ENCODE results near the gene RECQL5. TPM values are rescaled to one million over a fixed set of nuclear protein-coding genes. Genes with fewer than 3 reads are reported as not detected.
A peak's percentile ranks its signal among the peaks of the same experiment; 100 is the strongest.

Gene RECQL5
- total and polyA plus RNA-seq, 2 experiments from 2014 or later: 23.1 to 44.4 TPM

DNA sequence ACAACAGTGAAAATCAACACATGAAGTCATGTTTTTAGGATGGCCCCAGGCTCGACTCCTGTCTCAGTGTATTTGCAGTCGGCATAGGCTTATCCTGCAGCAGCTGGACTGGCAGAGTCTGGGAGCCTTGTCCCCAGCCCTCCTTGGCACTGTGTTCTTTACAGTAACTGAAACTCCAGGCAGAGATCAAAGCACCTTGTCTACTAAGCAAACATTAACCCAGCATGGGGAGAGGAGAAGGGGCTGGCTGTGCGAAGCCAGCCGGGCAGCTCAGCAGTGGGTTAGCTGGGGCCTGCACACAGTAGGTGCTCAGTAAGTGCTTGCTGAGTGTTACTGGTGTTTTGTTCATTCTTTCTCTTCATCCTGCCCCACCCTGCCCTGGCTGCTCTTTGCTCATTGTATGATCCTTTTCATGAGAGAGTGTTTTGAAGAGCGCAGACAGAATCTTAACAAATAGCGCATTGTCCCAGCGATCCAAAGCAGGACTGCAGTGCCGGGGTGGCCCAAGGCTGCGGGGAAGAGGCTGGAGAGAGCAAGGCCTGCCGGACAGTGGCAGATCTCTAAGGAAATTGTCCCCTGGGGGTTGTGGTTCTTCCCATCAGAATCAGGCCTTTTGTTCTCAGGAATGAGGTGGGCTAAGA, 30.8 kb upstream of the RECQL5 start:
- H3K27ac ChIP-seq: peak overlapping the region; percentile 94
- no peak for TF ChIP-seq EZH2phosphoT487 (IDR thresholded peaks at IDR 0.05; ENCODE audit: low read depth, severe bottlenecking, unreplicated experiment)
- TF ChIP-seq, protein P1, sequence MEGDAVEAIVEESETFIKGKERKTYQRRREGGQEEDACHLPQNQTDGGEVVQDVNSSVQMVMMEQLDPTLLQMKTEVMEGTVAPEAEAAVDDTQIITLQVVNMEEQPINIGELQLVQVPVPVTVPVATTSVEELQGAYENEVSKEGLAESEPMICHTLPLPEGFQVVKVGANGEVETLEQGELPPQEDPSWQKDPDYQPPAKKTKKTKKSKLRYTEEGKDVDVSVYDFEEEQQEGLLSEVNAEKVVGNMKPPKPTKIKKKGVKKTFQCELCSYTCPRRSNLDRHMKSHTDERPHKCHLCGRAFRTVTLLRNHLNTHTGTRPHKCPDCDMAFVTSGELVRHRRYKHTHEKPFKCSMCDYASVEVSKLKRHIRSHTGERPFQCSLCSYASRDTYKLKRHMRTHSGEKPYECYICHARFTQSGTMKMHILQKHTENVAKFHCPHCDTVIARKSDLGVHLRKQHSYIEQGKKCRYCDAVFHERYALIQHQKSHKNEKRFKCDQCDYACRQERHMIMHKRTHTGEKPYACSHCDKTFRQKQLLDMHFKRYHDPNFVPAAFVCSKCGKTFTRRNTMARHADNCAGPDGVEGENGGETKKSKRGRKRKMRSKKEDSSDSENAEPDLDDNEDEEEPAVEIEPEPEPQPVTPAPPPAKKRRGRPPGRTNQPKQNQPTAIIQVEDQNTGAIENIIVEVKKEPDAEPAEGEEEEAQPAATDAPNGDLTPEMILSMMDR (IDR thresholded peaks at IDR 0.05; ENCODE audit: poor library complexity): no peak
- TF ChIP-seq EZH2 (IDR thresholded peaks at IDR 0.05; ENCODE audit: borderline replicate concordance): no peak
- no peak overlapping the region for H2AFZ ChIP-seq
- 73% methylated on average over 10 of the region's 10 CpGs for WGBS (ENCODE audit: low lambda C conversion rate, missing lambda C conversion rate)
- peaks cover 4% of the 10 kb centered on the region for H3K79me2 ChIP-seq
- H3K9me3 ChIP-seq (ENCODE audit: low read depth): no peaks in the 10 kb centered on the region
- no peaks in the 10 kb centered on the region for H4K20me1 ChIP-seq (ENCODE audit: insufficient read depth, poor library complexity, severe bottlenecking)
- H3K9me2 ChIP-seq (replicated peaks; ENCODE audit: insufficient read depth): no peaks in the 10 kb centered on the region
- H3K4me3 ChIP-seq: no peak overlapping the region
- peak; percentile 26 for DNase-seq (ENCODE audit: low spot score)
- peaks cover 30% of the 10 kb centered on the region for H3K4me1 ChIP-seq (ENCODE audit: insufficient read depth)
- H3K36me3 ChIP-seq (replicated peaks; ENCODE audit: insufficient read depth, low read depth): peaks cover 3% of the 10 kb centered on the region
- H3K27me3 ChIP-seq: no peaks in the 10 kb centered on the region
- peak overlapping the region; percentile 18 for H3K4me2 ChIP-seq

DNA sequence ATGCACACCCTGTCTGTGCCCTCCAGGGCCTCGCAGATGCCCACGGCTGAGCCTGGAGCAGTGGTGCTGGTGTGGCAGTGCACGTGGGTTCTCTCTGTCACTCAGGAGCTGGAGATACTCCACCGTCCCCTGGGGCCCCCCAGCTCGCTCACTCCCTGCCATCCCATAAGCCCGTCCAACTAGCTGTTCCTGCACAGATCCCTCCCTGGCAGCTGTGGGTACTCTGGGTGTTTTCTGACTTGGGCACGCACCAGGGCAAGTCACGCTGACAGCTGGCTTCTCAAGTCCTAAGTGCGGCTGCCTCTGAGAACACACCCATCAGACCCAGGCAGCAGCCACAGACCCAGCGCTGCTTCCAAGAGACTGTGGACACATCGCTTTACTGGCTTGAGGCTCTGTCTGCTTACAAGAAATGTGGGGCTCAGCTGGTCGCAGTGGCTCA, 28.9 kb upstream of the RECQL5 start:
- H3K27me3 ChIP-seq: no peaks in the 10 kb centered on the region
- no peaks in the 10 kb centered on the region for H3K9me3 ChIP-seq (ENCODE audit: low read depth)
- no peak for DNase-seq (ENCODE audit: low spot score)
- H3K36me3 ChIP-seq (replicated peaks; ENCODE audit: insufficient read depth, low read depth): no peaks in the 10 kb centered on the region
- no peak overlapping the region for H3K4me2 ChIP-seq
- H3K4me1 ChIP-seq (ENCODE audit: insufficient read depth): peaks cover 27% of the 10 kb centered on the region
- no peak overlapping the region for H3K27ac ChIP-seq
- H4K20me1 ChIP-seq (ENCODE audit: insufficient read depth, poor library complexity, severe bottlenecking): no peaks in the 10 kb centered on the region
- no peak overlapping the region for H2AFZ ChIP-seq
- no peaks in the 10 kb centered on the region for H3K9me2 ChIP-seq (replicated peaks; ENCODE audit: insufficient read depth)
- TF ChIP-seq, protein P1 (IDR thresholded peaks at IDR 0.05; ENCODE audit: poor library complexity): no peak
- TF ChIP-seq EZH2phosphoT487 (IDR thresholded peaks at IDR 0.05; ENCODE audit: low read depth, severe bottlenecking, unreplicated experiment) (no peak), EZH2 (IDR thresholded peaks at IDR 0.05; ENCODE audit: borderline replicate concordance) (no peak)
- no peak overlapping the region for H3K4me3 ChIP-seq
- 89% methylated on average over 12 of the region's 12 CpGs for WGBS (ENCODE audit: low lambda C conversion rate, missing lambda C conversion rate)
- H3K79me2 ChIP-seq: peaks cover 16% of the 10 kb centered on the region

DNA sequence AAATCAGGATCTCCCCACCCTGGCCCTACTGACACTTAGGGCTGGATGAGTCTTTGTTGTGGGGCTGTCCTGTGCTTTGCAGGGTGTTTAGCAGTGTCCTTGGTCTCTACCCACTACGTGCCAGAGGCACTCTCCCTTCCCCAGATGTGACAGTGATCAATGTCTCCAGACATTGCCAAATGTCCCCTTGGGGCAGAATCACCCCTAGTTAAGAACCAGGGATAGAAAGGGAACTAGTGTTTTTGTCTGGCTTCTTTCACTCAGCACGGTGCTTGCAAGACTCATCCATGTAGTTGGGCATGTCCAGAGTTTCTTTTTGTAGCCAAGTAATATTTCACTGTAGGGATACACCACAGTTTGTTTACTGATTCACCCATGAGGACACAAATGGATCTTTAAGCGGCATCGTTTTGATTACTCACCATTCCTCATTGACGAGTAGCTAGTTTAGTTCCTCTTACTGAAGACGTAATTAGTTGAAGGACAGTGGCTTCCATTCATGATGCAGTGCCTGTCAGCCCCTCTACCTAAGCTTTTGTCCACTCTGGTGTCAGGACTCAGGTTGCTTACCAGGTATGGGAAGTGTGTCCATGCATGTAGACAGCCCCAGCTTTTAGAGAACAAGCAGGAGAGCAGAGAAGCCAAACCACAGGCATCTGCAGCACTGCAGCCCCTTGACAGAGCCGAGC, 28.3 kb upstream of the RECQL5 start:
- 78% methylated on average over 7 of the region's 7 CpGs for WGBS (ENCODE audit: low lambda C conversion rate, missing lambda C conversion rate)
- peaks cover 21% of the 10 kb centered on the region for H3K79me2 ChIP-seq
- H3K4me2 ChIP-seq: no peak overlapping the region
- H3K4me3 ChIP-seq: no peak overlapping the region
- no peaks in the 10 kb centered on the region for H3K9me2 ChIP-seq (replicated peaks; ENCODE audit: insufficient read depth)
- no peak overlapping the region for H2AFZ ChIP-seq
- TF ChIP-seq, protein P1 (IDR thresholded peaks at IDR 0.05; ENCODE audit: poor library complexity): no peak
- TF ChIP-seq EZH2 (IDR thresholded peaks at IDR 0.05; ENCODE audit: borderline replicate concordance): no peak
- no peak for TF ChIP-seq EZH2phosphoT487 (IDR thresholded peaks at IDR 0.05; ENCODE audit: low read depth, severe bottlenecking, unreplicated experiment)
- peaks cover 24% of the 10 kb centered on the region for H3K4me1 ChIP-seq (ENCODE audit: insufficient read depth)
- DNase-seq (ENCODE audit: low spot score): no peak
- no peaks in the 10 kb centered on the region for H3K27me3 ChIP-seq
- no peaks in the 10 kb centered on the region for H4K20me1 ChIP-seq (ENCODE audit: insufficient read depth, poor library complexity, severe bottlenecking)
- no peaks in the 10 kb centered on the region for H3K9me3 ChIP-seq (ENCODE audit: low read depth)
- no peaks in the 10 kb centered on the region for H3K36me3 ChIP-seq (replicated peaks; ENCODE audit: insufficient read depth, low read depth)
- H3K27ac ChIP-seq: no peak overlapping the region
